ENCODE results near the gene HS6ST1.

DNA sequence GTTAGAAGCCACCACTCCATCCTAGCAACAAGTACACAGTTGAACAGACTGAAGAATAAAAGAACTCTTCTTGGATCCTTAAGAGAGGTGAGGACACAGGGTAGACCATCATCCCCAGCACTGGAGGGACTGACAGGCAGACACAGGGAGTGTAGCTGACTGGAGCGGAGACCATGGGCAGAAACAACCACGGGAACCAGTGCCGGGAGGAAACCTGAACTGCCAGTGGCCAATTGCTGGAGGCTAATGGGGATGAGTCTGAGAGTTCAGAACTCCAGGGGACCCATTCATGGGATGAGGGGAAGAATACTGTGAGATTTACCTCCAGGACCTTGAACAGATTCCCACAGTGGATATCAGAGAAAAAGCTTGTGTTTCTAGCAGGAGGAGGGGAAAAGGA lies 76.8 kb downstream of the HS6ST1 start:
- TF ChIP-seq, protein P1, sequence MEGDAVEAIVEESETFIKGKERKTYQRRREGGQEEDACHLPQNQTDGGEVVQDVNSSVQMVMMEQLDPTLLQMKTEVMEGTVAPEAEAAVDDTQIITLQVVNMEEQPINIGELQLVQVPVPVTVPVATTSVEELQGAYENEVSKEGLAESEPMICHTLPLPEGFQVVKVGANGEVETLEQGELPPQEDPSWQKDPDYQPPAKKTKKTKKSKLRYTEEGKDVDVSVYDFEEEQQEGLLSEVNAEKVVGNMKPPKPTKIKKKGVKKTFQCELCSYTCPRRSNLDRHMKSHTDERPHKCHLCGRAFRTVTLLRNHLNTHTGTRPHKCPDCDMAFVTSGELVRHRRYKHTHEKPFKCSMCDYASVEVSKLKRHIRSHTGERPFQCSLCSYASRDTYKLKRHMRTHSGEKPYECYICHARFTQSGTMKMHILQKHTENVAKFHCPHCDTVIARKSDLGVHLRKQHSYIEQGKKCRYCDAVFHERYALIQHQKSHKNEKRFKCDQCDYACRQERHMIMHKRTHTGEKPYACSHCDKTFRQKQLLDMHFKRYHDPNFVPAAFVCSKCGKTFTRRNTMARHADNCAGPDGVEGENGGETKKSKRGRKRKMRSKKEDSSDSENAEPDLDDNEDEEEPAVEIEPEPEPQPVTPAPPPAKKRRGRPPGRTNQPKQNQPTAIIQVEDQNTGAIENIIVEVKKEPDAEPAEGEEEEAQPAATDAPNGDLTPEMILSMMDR (IDR thresholded peaks at IDR 0.05), result no peak
- TF ChIP-seq POLR2A (IDR thresholded peaks at IDR 0.05) (no peak), POLR2AphosphoS5 (IDR thresholded peaks at IDR 0.05) (no peak)
